DMS79 treated with DMSO at 0.1 percent for 48 hours (cell line): Measurements from ENCODE around the gene SUSD6.

ENCODE experiments used
- DNase-seq: peaks from one replicate; lab custom pipeline; 2025; lab: John Stamatoyannopoulos, UW

The SUSD6 gene

GRCh38 chr14:69763761-69764510 lies 152.5 kb downstream of the SUSD6 start:
- no peak for DNase-seq
